H9 (cell line): ENCODE data around the gene MGAT5. TPM values are rescaled to one million over a fixed set of nuclear protein-coding genes. Genes with fewer than 3 reads are reported as not detected.

Source experiments
- DNase-seq: peaks from one replicate; pipeline ENCODE4 v3.0.0-alpha.2; 2017
- H2AFZ ChIP-seq: one replicate; pipeline ENCODE4 v1.6.1; 2013; ENCODE audit warnings: mild to moderate bottlenecking, low read length, control low read depth, moderate library complexity
- H2AK5ac ChIP-seq: 2 replicates; pipeline ENCODE4 v1.6.1; 2013; ENCODE audit warnings: low read length, control low read depth, mixed read lengths; ENCODE audit not compliant: insufficient read length
- H2BK120ac ChIP-seq: one replicate; pipeline ENCODE4 v1.6.1; 2013; ENCODE audit warnings: low read depth, mild to moderate bottlenecking, low read length, control low read depth, inconsistent platforms; ENCODE audit not compliant: poor library complexity, severe bottlenecking
- H2BK12ac ChIP-seq: 2 replicates; pipeline ENCODE4 v1.6.1; 2013; ENCODE audit warnings: low read length, control low read depth, mixed read lengths, low read depth; ENCODE audit not compliant: insufficient read length
- H2BK15ac ChIP-seq: 2 replicates; pipeline ENCODE4 v1.6.1; 2013; ENCODE audit warnings: low read depth, low read length, control low read depth
- H2BK20ac ChIP-seq: one replicate; pipeline ENCODE4 v1.6.1; 2013; ENCODE audit warnings: low read depth, mild to moderate bottlenecking, low read length, control low read depth, inconsistent platforms; ENCODE audit not compliant: poor library complexity, severe bottlenecking
- H2BK5ac ChIP-seq: 2 replicates; pipeline ENCODE4 v1.6.1; 2013; ENCODE audit warnings: low read length, control low read depth, mixed read lengths; ENCODE audit not compliant: insufficient read length
- H3K14ac ChIP-seq: 2 replicates; pipeline ENCODE4 v1.6.1; 2013; ENCODE audit warnings: low read length, control low read depth; ENCODE audit not compliant: insufficient read depth
- H3K18ac ChIP-seq: 2 replicates; pipeline ENCODE4 v1.6.1; 2013; ENCODE audit warnings: low read depth, mild to moderate bottlenecking, mixed read lengths, low read length, control low read depth; ENCODE audit not compliant: insufficient read length
- H3K23ac ChIP-seq: 2 replicates; pipeline ENCODE4 v1.6.1; 2013; ENCODE audit warnings: low read length, control low read depth, mixed read lengths, low read depth; ENCODE audit not compliant: insufficient read length
- H3K23me2 ChIP-seq: 2 replicates; pipeline ENCODE4 v1.6.1; 2013; ENCODE audit warnings: low read depth, mild to moderate bottlenecking, mixed read lengths, low read length, control low read depth; ENCODE audit not compliant: insufficient read length, poor library complexity, severe bottlenecking
- H3K27ac ChIP-seq: 2 replicates; pipeline ENCODE4 v1.5.1; 2013; ENCODE audit warnings: low read length, control low read depth, mixed read lengths, low read depth; ENCODE audit not compliant: insufficient read length
- H3K27me3 ChIP-seq: 2 replicates; pipeline ENCODE4 v1.6.1; 2013; ENCODE audit warnings: low read length, control low read depth, inconsistent platforms; ENCODE audit not compliant: insufficient read depth
- H3K4ac ChIP-seq: 2 replicates; pipeline ENCODE4 v1.6.1; 2013; ENCODE audit warnings: low read depth, mild to moderate bottlenecking, control low read depth, inconsistent platforms, low read length, moderate library complexity
- H3K4me1 ChIP-seq: 2 replicates; pipeline ENCODE4 v1.6.1; 2013; ENCODE audit warnings: low read length, control low read depth, inconsistent platforms; ENCODE audit not compliant: insufficient read depth
- H3K4me2 ChIP-seq: 2 replicates; pipeline ENCODE4 v1.6.1; 2013; ENCODE audit warnings: low read length, control low read depth, mixed read lengths; ENCODE audit not compliant: insufficient read length, insufficient read depth
- H3K56ac ChIP-seq: 2 replicates; pipeline ENCODE4 v1.6.1; 2013; ENCODE audit warnings: low read depth, mild to moderate bottlenecking, mixed read lengths, low read length, control low read depth; ENCODE audit not compliant: insufficient read length
- H3K79me1 ChIP-seq: 2 replicates; pipeline ENCODE4 v1.6.1; 2013; ENCODE audit warnings: low read depth, mild to moderate bottlenecking, moderate library complexity, low read length, control low read depth, inconsistent platforms; ENCODE audit not compliant: insufficient read depth, poor library complexity, severe bottlenecking
- H3K79me2 ChIP-seq: 2 replicates; pipeline ENCODE4 v1.6.1; 2013; ENCODE audit warnings: low read length, control low read depth, inconsistent platforms; ENCODE audit not compliant: insufficient read depth
- H3K9ac ChIP-seq: 2 replicates; pipeline ENCODE4 v1.6.1; 2013; ENCODE audit warnings: low read length, control low read depth, mixed read lengths; ENCODE audit not compliant: insufficient read length; ENCODE audit errors: extremely low read depth
- H3K9me3 ChIP-seq: one replicate; pipeline ENCODE4 v1.6.1; 2013; ENCODE audit warnings: low read depth, low read length, inconsistent platforms; ENCODE audit not compliant: control insufficient read depth
- H3T11ph ChIP-seq: one replicate; pipeline ENCODE4 v1.6.1; 2013; ENCODE audit warnings: mild to moderate bottlenecking, low read length, control low read depth, inconsistent platforms
- H4K20me1 ChIP-seq: one replicate; pipeline ENCODE4 v1.6.1; 2013; ENCODE audit not compliant: control insufficient read depth, insufficient read length, insufficient read depth
- H4K5ac ChIP-seq: 2 replicates; pipeline ENCODE4 v1.6.1; 2013; ENCODE audit warnings: low read depth, mild to moderate bottlenecking, mixed read lengths, low read length, control low read depth; ENCODE audit not compliant: insufficient read length
- H4K8ac ChIP-seq: replicated peaks from 2 replicates; pipeline ENCODE4 v1.6.1; 2013; ENCODE audit warnings: low read length, control low read depth, mixed read lengths, low read depth; ENCODE audit not compliant: insufficient read length
- H4K91ac ChIP-seq: 2 replicates; pipeline ENCODE4 v1.6.1; 2013; ENCODE audit warnings: low read depth, mild to moderate bottlenecking, moderate library complexity, mixed read lengths, low read length, control low read depth; ENCODE audit not compliant: insufficient read length
- H3K27ac Mint-ChIP-seq, 3 experiments: 2 replicates in 2 of 3; 3 replicates in 1 of 3; pipeline ENCODE4 v1.8.0; 2020 to 2021; ENCODE audit warnings: mixed read lengths in 3 of 3, mild to moderate bottlenecking in 1 of 3, moderate library complexity in 1 of 3
- H3K27me3 Mint-ChIP-seq: 2 replicates; pipeline ENCODE4 v1.8.0; 2021; ENCODE audit warnings: low read depth, mild to moderate bottlenecking, moderate library complexity, mixed read lengths
- H3K36me3 Mint-ChIP-seq, 3 experiments: 2 replicates in 2 of 3; 3 replicates in 1 of 3; pipeline ENCODE4 v1.8.0; 2020 to 2021; ENCODE audit warnings: low read depth in 3 of 3, mixed read lengths in 3 of 3; ENCODE audit not compliant: insufficient read depth in 1 of 3
- H3K4me1 Mint-ChIP-seq, 2 experiments: 2 replicates each; pipeline ENCODE4 v1.8.0; 2020; ENCODE audit warnings: mixed read lengths in 2 of 2
- H3K4me3 Mint-ChIP-seq, 2 experiments: 2 replicates in 1 of 2; 3 replicates in 1 of 2; pipeline ENCODE4 v1.8.0; 2020 to 2021; ENCODE audit warnings: mild to moderate bottlenecking in 2 of 2, mixed read lengths in 2 of 2, moderate library complexity in 1 of 2
- H3K9me3 Mint-ChIP-seq, 2 experiments: 2 replicates in 1 of 2; 3 replicates in 1 of 2; pipeline ENCODE4 v1.8.0; 2020; ENCODE audit warnings: mild to moderate bottlenecking in 2 of 2, mixed read lengths in 2 of 2, moderate library complexity in 1 of 2
- WGBS: extraction: QIAGEN DNeasy Blood & Tissue Kit; methylation state at CpG from one replicate; pipeline ENCODE4 v1.1.7; 2013; ENCODE audit warnings: missing lambda C conversion rate, low lambda C conversion rate, mixed read lengths; ENCODE audit not compliant: insufficient read length; ENCODE audit errors: extremely low coverage; 5-methylcytosine and 5-hydroxymethylcytosine counted together
- total RNA-seq: library from RNA; stranded (reverse); gene quantifications from 2 replicates; pipeline ENCODE4 v1.2.1, GENCODE V29; 2021
- TF ChIP-seq, protein P1 (sequence below): fragments of 200-600 bp; sonication (generic); conservative IDR thresholded peaks from 3 replicates; pipeline ENCODE4 v1.8.0; 2021; ENCODE audit warnings: antibody characterized with exemption, mild to moderate bottlenecking

MGAT5 gene
- total RNA-seq, 1 experiment from 2014 or later, result 25.7 TPM

DNA sequence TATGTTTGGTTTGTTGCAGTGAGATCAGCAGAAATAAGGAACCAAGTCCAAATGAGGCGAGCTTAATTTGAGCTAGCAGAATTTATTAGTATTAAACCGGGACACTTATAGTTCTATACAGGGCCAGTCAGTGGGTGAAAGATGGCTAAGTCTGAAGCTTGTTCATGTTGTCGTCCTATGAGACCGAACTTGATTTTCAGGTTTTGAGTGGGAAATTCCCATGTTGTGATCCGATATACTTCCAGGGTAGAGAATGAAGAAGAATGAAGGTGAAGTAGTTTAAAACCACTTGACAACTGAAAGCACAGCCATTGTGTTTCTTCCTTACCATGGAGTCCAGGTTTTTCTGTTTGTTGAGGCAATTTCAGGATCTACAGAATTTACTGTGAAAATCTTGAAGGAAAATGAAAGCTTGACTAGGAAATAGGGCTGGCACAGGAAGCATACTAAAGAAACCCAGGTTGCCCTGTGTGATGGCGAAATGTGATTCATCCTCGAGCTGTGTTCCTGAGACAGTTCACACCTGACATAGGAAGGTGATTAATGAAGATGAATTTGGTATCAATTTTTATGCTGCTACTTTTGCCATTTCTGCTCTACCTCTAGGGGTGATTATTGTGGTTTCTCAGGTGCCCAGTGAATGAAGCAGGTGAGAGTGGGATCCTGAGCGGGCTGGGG is 37.6 kb upstream of the MGAT5 start:
- H3K4ac ChIP-seq, result no peak overlapping the region
- H2BK15ac ChIP-seq, result no peak overlapping the region
- H4K20me1 ChIP-seq, result no peaks in the 10 kb centered on the region
- Mint-ChIP-seq H3K36me3 (peaks cover 3 to 10% (median 8%) of the 10 kb centered on the region in 3 experiments; a peak in 4 of 7 replicates), H3K27ac (no peak overlapping the region), H3K4me1 (peaks cover 32 to 36% of the 10 kb centered on the region in 2 experiments), H3K4me3 (no peak overlapping the region), H3K9me3 (peaks cover 4 to 5% of the 10 kb centered on the region in 2 experiments; a peak in 3 of 5 replicates), H3K27me3 (no peaks in the 10 kb centered on the region)
- no peak overlapping the region for H4K8ac ChIP-seq
- no peak overlapping the region for H4K5ac ChIP-seq
- H2BK12ac ChIP-seq, result no peak overlapping the region
- no peak overlapping the region for H3K23ac ChIP-seq
- H3K14ac ChIP-seq, result no peak overlapping the region
- no peak overlapping the region for H3K56ac ChIP-seq
- no peak overlapping the region for H3K4me2 ChIP-seq
- no peak for DNase-seq
- H2AFZ ChIP-seq, result no peak overlapping the region
- no peaks in the 10 kb centered on the region for H3K9me3 ChIP-seq
- H2AK5ac ChIP-seq, result no peak overlapping the region
- no peak overlapping the region for H3K27ac ChIP-seq
- H3K9ac ChIP-seq, result no peak overlapping the region
- peaks cover 11% of the 10 kb centered on the region; the same call in 1 of the 2 replicates for H3K4me1 ChIP-seq
- H2BK20ac ChIP-seq, result no peak overlapping the region
- H3K79me1 ChIP-seq, result peaks cover 5% of the 10 kb centered on the region
- TF ChIP-seq, protein P1, sequence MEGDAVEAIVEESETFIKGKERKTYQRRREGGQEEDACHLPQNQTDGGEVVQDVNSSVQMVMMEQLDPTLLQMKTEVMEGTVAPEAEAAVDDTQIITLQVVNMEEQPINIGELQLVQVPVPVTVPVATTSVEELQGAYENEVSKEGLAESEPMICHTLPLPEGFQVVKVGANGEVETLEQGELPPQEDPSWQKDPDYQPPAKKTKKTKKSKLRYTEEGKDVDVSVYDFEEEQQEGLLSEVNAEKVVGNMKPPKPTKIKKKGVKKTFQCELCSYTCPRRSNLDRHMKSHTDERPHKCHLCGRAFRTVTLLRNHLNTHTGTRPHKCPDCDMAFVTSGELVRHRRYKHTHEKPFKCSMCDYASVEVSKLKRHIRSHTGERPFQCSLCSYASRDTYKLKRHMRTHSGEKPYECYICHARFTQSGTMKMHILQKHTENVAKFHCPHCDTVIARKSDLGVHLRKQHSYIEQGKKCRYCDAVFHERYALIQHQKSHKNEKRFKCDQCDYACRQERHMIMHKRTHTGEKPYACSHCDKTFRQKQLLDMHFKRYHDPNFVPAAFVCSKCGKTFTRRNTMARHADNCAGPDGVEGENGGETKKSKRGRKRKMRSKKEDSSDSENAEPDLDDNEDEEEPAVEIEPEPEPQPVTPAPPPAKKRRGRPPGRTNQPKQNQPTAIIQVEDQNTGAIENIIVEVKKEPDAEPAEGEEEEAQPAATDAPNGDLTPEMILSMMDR, result no peak
- H4K91ac ChIP-seq, result no peak overlapping the region
- H3K27me3 ChIP-seq, result no peaks in the 10 kb centered on the region
- no peak overlapping the region for H2BK5ac ChIP-seq
- no peaks in the 10 kb centered on the region for H3K23me2 ChIP-seq
- no peak overlapping the region for H2BK120ac ChIP-seq
- WGBS, result no CpG with 5 or more reads among the region's 8 CpGs
- H3T11ph ChIP-seq, result no peak overlapping the region
- H3K18ac ChIP-seq, result no peak overlapping the region
- H3K79me2 ChIP-seq, result peaks cover 5% of the 10 kb centered on the region; the same call in 1 of the 2 replicates
